ENCODE results near the gene POLR3K. TPM values are rescaled to one million over a fixed set of nuclear protein-coding genes. Genes with fewer than 3 reads are reported as not detected.
"Not testable (repeated sequence)": the region's sequence is repeated elsewhere in the genome, so short reads cannot be mapped to it uniquely, and the experiment has no call there.

POLR3K gene
- total RNA-seq, 2 donors from 2014 or later = 8.5 to 23.6 TPM

DNA sequence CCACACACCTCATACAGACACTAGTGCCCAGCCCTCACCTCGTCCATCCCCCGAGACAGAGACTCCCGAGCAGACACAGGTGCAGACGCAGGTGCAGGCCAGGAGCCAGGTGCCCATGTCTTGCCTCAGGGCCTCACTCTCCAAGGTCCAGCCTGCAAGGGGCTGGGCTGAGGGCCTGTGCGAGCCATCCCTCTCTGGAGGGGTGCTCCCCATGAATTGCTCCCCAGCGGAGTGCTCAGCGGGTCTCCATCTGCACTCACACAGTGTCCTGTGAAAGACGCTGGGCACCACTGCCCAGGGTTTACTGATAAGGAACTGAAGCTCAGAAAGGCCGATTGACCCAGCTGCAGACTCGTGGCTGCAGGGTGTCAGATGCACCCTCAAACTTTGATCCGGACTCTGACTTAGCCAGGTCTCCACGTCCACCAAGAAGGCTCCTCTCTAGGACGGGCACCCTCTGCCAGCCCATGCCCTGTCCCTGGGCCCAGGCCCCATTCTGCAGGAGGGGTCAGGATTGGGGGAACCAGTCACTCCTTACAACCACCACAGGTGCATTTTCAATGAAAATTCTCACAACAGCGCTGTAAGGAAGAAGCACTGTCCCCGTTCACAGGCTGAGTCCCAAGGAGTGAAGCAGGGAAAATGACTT is 16.9 kb downstream of the POLR3K start:
- no peaks in the 10 kb centered on the region for H3K27me3 ChIP-seq
- H3K4me1 ChIP-seq = peaks cover 7% of the 10 kb centered on the region
- H3K9me3 ChIP-seq = no peaks in the 10 kb centered on the region
- DNase-seq = no peak
- no peak overlapping the region for H3K27ac ChIP-seq
- H3K9ac ChIP-seq (ENCODE audit: low read depth in 2 of 2, low read length in 2 of 2) = no peak overlapping the region
- intact Hi-C loops (cut with DNase I) = no loop called here
- TF ChIP-seq CTCF (IDR thresholded peaks at IDR 0.05) = no peak
- no peaks in the 10 kb centered on the region for H3K36me3 ChIP-seq
- no peak overlapping the region for H3K4me3 ChIP-seq

GRCh38 chr16:35678-36305 is 17.6 kb downstream of the POLR3K start:
- no peaks in the 10 kb centered on the region for H3K36me3 ChIP-seq
- no peak for TF ChIP-seq CTCF (IDR thresholded peaks at IDR 0.05)
- no peak overlapping the region for H3K27ac ChIP-seq
- intact Hi-C loops (cut with DNase I) = no loop called here
- no peak overlapping the region for H3K4me3 ChIP-seq
- no peak overlapping the region for H3K9ac ChIP-seq (ENCODE audit: low read depth in 2 of 2, low read length in 2 of 2)
- DNase-seq = no peak
- H3K27me3 ChIP-seq = no peaks in the 10 kb centered on the region
- H3K9me3 ChIP-seq = no peaks in the 10 kb centered on the region
- H3K4me1 ChIP-seq = peaks cover 7% of the 10 kb centered on the region

- H3K36me3 ChIP-seq = no peaks in the 10 kb centered on the region
- H3K27ac ChIP-seq = no peak overlapping the region
- H3K27me3 ChIP-seq = no peaks in the 10 kb centered on the region
- H3K4me1 ChIP-seq = peaks cover 7% of the 10 kb centered on the region
- no peak overlapping the region for H3K9ac ChIP-seq (ENCODE audit: low read depth in 2 of 2, low read length in 2 of 2)
- intact Hi-C loops (cut with DNase I) = no loop called here
- no peak overlapping the region for H3K4me3 ChIP-seq
- DNase-seq = no peak
- no peaks in the 10 kb centered on the region for H3K9me3 ChIP-seq
- no peak for TF ChIP-seq CTCF (IDR thresholded peaks at IDR 0.05)
These were observed 18.3 kb downstream of the POLR3K start for GRCh38 chr16:35011-35677.

GRCh38 chr16:34648-34987 is 18.8 kb downstream of the POLR3K start:
- intact Hi-C loops (cut with DNase I) = no loop called here
- Histone ChIP-seq H3K4me3 (no peak overlapping the region), H3K27me3 (no peaks in the 10 kb centered on the region), H3K9ac (ENCODE audit: low read depth in 2 of 2, low read length in 2 of 2) (no peak overlapping the region), H3K9me3 (no peaks in the 10 kb centered on the region), H3K27ac (no peak overlapping the region), H3K36me3 (no peaks in the 10 kb centered on the region), H3K4me1 (peaks cover 7% of the 10 kb centered on the region)
- no peak for TF ChIP-seq CTCF (IDR thresholded peaks at IDR 0.05)
- no peak for DNase-seq

DNA sequence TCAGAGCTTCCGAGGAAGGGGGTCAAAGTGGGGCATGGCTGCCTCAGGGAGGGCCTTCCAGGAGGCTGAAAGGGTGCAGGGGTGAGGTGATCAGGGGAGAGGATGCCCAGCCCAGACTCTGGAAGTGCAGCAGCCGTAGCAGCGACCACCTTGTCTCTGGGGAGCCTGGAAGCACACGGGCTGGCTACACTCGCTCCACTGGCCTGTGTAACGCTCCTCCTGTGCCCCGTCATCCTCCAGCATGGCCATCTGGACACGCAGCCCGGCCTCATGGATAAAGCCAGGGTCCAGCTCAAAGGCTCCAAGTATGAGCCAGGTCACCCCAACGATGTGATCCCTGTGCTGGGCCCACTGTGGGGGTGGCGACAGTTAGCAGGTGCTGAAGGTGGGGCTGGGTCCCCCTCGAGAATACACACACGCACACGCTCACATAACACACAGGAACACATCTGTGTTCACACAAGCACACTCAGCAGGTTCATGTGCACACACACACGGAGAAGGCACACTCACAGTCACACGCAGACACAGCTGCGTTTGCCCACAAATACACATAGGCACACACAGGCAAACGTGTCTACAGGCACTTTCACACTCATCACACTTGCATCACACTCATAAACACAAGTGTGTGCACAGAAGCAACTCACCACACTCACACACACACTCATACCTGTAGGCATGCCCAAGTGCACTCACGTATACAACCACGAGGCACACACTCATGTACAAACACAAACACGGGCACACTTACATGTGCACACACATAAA is 19.3 kb downstream of the POLR3K start:
- intact Hi-C loops (cut with DNase I) = no loop called here
- no peak for DNase-seq
- H3K9me3 ChIP-seq = no peaks in the 10 kb centered on the region
- no peak overlapping the region for H3K9ac ChIP-seq (ENCODE audit: low read depth in 2 of 2, low read length in 2 of 2)
- H3K36me3 ChIP-seq = no peaks in the 10 kb centered on the region
- H3K4me1 ChIP-seq = peaks cover 2% of the 10 kb centered on the region
- TF ChIP-seq CTCF (IDR thresholded peaks at IDR 0.05) = no peak
- no peak overlapping the region for H3K27ac ChIP-seq
- no peaks in the 10 kb centered on the region for H3K27me3 ChIP-seq
- H3K4me3 ChIP-seq = no peak overlapping the region

GRCh38 chr16:33154-33876 is 20.1 kb downstream of the POLR3K start:
- intact Hi-C loops (cut with DNase I); H3K9ac ChIP-seq (ENCODE audit: low read depth in 2 of 2, low read length in 2 of 2); H3K4me1 ChIP-seq; H3K4me3 ChIP-seq; H3K27ac ChIP-seq; H3K9me3 ChIP-seq; DNase-seq; H3K36me3 ChIP-seq; H3K27me3 ChIP-seq: not testable (repeated sequence)

GRCh38 chr16:30627-31026 is 22.8 kb downstream of the POLR3K start:
- intact Hi-C loops (cut with DNase I); H3K36me3 ChIP-seq; H3K9me3 ChIP-seq; H3K27me3 ChIP-seq; DNase-seq; H3K4me1 ChIP-seq; H3K27ac ChIP-seq; H3K9ac ChIP-seq (ENCODE audit: low read depth in 2 of 2, low read length in 2 of 2); H3K4me3 ChIP-seq: not testable (repeated sequence)
